OCI-LY1 (cell line): Measurements from ENCODE around the gene SULF2.

ENCODE experiments used
- H2AFZ ChIP-seq: fragments of 200-600 bp; sonication (generic), shearing (Covaris generic); 2 replicates; pipeline ENCODE4 v1.6.0; 2014; ENCODE audit warnings: antibody characterized with exemption, mild to moderate bottlenecking, low read length
- H3F3A ChIP-seq: fragments of 200-600 bp; sonication (generic), shearing (Covaris generic); 2 replicates; pipeline ENCODE4 v1.6.0; 2014; ENCODE audit warnings: mild to moderate bottlenecking, antibody characterized with exemption, low read length, moderate library complexity; ENCODE audit not compliant: insufficient read depth
- H3K27ac ChIP-seq: fragments of 200-600 bp; sonication (generic); 2 replicates; pipeline ENCODE4 v1.5.1; 2014; ENCODE audit warnings: low read length, mixed run types, mild to moderate bottlenecking, low read depth; ENCODE audit not compliant: poor library complexity, severe bottlenecking
- H3K27me3 ChIP-seq: fragments of 200-600 bp; sonication (generic); 2 replicates; pipeline ENCODE4 v1.6.0; 2014; ENCODE audit warnings: antibody characterized with exemption, mild to moderate bottlenecking, low read length, moderate library complexity; ENCODE audit not compliant: insufficient read depth
- H3K36me3 ChIP-seq: fragments of 200-600 bp; sonication (generic); 2 replicates; pipeline ENCODE4 v1.6.1; 2014; ENCODE audit warnings: mild to moderate bottlenecking, antibody characterized with exemption, low read length, moderate library complexity, mixed read lengths; ENCODE audit not compliant: insufficient read depth
- H3K4me1 ChIP-seq: fragments of 200-600 bp; sonication (generic); 2 replicates; pipeline ENCODE4 v1.5.1; 2014; ENCODE audit warnings: mild to moderate bottlenecking, low read length, moderate library complexity; ENCODE audit not compliant: insufficient read depth, severe bottlenecking
- H3K4me2 ChIP-seq: fragments of 200-600 bp; sonication (generic), shearing (Covaris generic); 2 replicates; pipeline ENCODE4 v1.6.1; 2014; ENCODE audit warnings: low read length
- H3K4me3 ChIP-seq: fragments of 200-600 bp; sonication (generic); 2 replicates; pipeline ENCODE4 v1.5.1; 2014; ENCODE audit warnings: low read length, low read depth, mild to moderate bottlenecking, mixed read lengths; ENCODE audit not compliant: poor library complexity, severe bottlenecking
- H3K79me2 ChIP-seq: fragments of 200-600 bp; shearing (Covaris generic); 2 replicates; pipeline ENCODE4 v1.6.1; 2016; ENCODE audit warnings: mixed run types, low read length, mixed read lengths; ENCODE audit not compliant: insufficient read depth
- H3K9ac ChIP-seq: fragments of 200-600 bp; sonication (generic), shearing (Covaris generic); 2 replicates; pipeline ENCODE4 v1.6.1; 2014; ENCODE audit warnings: mild to moderate bottlenecking, low read length, mixed read lengths
- H3K9me2 ChIP-seq: fragments of 200-600 bp; sonication (generic), shearing (Covaris generic); 2 replicates; pipeline ENCODE4 v1.6.1; 2014; ENCODE audit warnings: low read depth, mild to moderate bottlenecking, low read length, mixed read lengths
- H3K9me3 ChIP-seq: fragments of 200-600 bp; shearing (Covaris generic); 2 replicates; pipeline ENCODE4 v1.6.1; 2014; ENCODE audit warnings: low read length, mixed read lengths
- H4K20me1 ChIP-seq: fragments of 200-600 bp; sonication (generic), shearing (Covaris generic); 2 replicates; pipeline ENCODE4 v1.6.0; 2016; ENCODE audit warnings: mild to moderate bottlenecking, low read length; ENCODE audit not compliant: insufficient read depth
- CTCF ChIP-seq: fragments of 200-600 bp; sonication (generic), shearing (Covaris generic); IDR thresholded peaks from 2 replicates; pipeline ENCODE4 v1.5.1; 2017; ENCODE audit warnings: mild to moderate bottlenecking, antibody characterized with exemption, low read length, moderate library complexity, mixed read lengths
- EZH2 ChIP-seq: fragments of 200-600 bp; sonication (generic), shearing (Covaris generic); IDR thresholded peaks from 2 replicates; pipeline ENCODE4 v1.8.0; 2017; ENCODE audit warnings: borderline replicate concordance, mixed run types, mild to moderate bottlenecking, antibody characterized with exemption, low read length, moderate library complexity, mixed read lengths

SULF2 gene

GRCh38 chr20:47774131-47774777, 11.0 kb downstream of the SULF2 start:
- Histone ChIP-seq H3F3A (no peaks in the 10 kb centered on the region), H3K9me2 (no peaks in the 10 kb centered on the region), H3K4me1 (no peaks in the 10 kb centered on the region), H3K4me3 (no peak overlapping the region), H3K9ac (no peak overlapping the region), H2AFZ (no peak overlapping the region), H3K27me3 (peaks cover 13% of the 10 kb centered on the region; the same call in 1 of the 2 replicates), H4K20me1 (no peaks in the 10 kb centered on the region), H3K4me2 (no peak overlapping the region), H3K9me3 (0 out of 2 replicates have a peak, but pooled peaks cover 2% of the 10 kb centered on the region), H3K27ac (no peak overlapping the region), H3K36me3 (no peaks in the 10 kb centered on the region), H3K79me2 (no peaks in the 10 kb centered on the region)
- TF ChIP-seq EZH2 = no peak
- TF ChIP-seq CTCF = no peak

GRCh38 chr20:47773371-47773786, 11.9 kb downstream of the SULF2 start:
- H3K36me3 ChIP-seq = no peaks in the 10 kb centered on the region
- no peak overlapping the region for H3K9ac ChIP-seq
- H3K4me3 ChIP-seq = no peak overlapping the region
- no peak for TF ChIP-seq EZH2
- TF ChIP-seq CTCF = no peak
- no peak overlapping the region for H2AFZ ChIP-seq
- no peak overlapping the region for H3K4me2 ChIP-seq
- H3K9me3 ChIP-seq = 0 out of 2 replicates have a peak, but pooled peaks cover 2% of the 10 kb centered on the region
- H3K79me2 ChIP-seq = no peaks in the 10 kb centered on the region
- H3F3A ChIP-seq = no peaks in the 10 kb centered on the region
- peaks cover 13% of the 10 kb centered on the region; the same call in 1 of the 2 replicates for H3K27me3 ChIP-seq
- H3K4me1 ChIP-seq = no peaks in the 10 kb centered on the region
- H4K20me1 ChIP-seq = no peaks in the 10 kb centered on the region
- no peak overlapping the region for H3K27ac ChIP-seq
- no peaks in the 10 kb centered on the region for H3K9me2 ChIP-seq

- Histone ChIP-seq H3K9ac (no peak overlapping the region), H3K27me3 (peaks cover 5% of the 10 kb centered on the region; the same call in 1 of the 2 replicates), H3F3A (no peaks in the 10 kb centered on the region), H2AFZ (no peak overlapping the region), H3K4me1 (no peaks in the 10 kb centered on the region), H3K4me2 (no peak overlapping the region), H3K4me3 (no peak overlapping the region), H3K79me2 (no peaks in the 10 kb centered on the region), H3K9me3 (0 out of 2 replicates have a peak, but pooled peaks cover 2% of the 10 kb centered on the region), H4K20me1 (no peaks in the 10 kb centered on the region), H3K9me2 (no peaks in the 10 kb centered on the region), H3K36me3 (no peaks in the 10 kb centered on the region), H3K27ac (no peak overlapping the region)
- no peak for TF ChIP-seq CTCF
- no peak for TF ChIP-seq EZH2
Observed at GRCh38 chr20:47770935-47771334, 14.3 kb downstream of the SULF2 start.
